HCT116 (cell line): Measurements from ENCODE around the gene CPED1. TPM values are rescaled to one million over a fixed set of nuclear protein-coding genes. Genes with fewer than 3 reads are reported as not detected.

Source experiments
- ATAC-seq: fragments of 200-7000 bp; cut with Tn5 transposase; 2 replicates; pipeline ENCODE4 v1.9.1; 2020; ENCODE audit warnings: mild to moderate bottlenecking, moderate library complexity
- BruUV-seq: library from RNA; stranded (reverse); fragments of 400-500 nt; replicated peaks from 2 replicates; lab custom pipeline; 2021; lab: Mats Ljungman, UMichigan
- CTCF ChIA-PET: fragments of 300-600 bp; sonication (Branson Sonifier 250); formaldehyde crosslinking; loops from one replicate; lab custom pipeline; 2021; ENCODE audit warnings: antibody characterized with exemption; lab: Charles Lee
- POLR2A ChIA-PET: fragments of 300-600, 350-600 bp; sonication (Branson Sonifier 250); formaldehyde crosslinking; loops from one replicate; lab custom pipeline; 2021; ENCODE audit warnings: antibody characterized with exemption; lab: Charles Lee
- RAD21 ChIA-PET, 2 experiments: fragments of 300-600 bp; sonication (Branson Sonifier 250); formaldehyde crosslinking; loops; one replicate each; lab custom pipeline; 2023; ENCODE audit warnings: low total read pairs in 2 of 2; ENCODE audit not compliant: uncharacterized antibody in 2 of 2, unreplicated experiment in 2 of 2, low non-redundant PET in 1 of 2; lab: Charles Lee
- DNase-seq: peaks from one replicate; pipeline ENCODE4 v3.0.0-alpha.2; 2010; ENCODE audit warnings: low read depth, low spot score
- H2AFZ ChIP-seq: fragments of 200-600 bp; shearing (Covaris generic), sonication (generic); 2 replicates; pipeline ENCODE4 v1.6.1; 2017; ENCODE audit warnings: low read depth, mixed run types, mixed read lengths, antibody characterized with exemption, low read length; ENCODE audit not compliant: poor library complexity, severe bottlenecking
- H3K27ac ChIP-seq: 2 replicates; pipeline ENCODE4 v1.5.1; 2012; ENCODE audit warnings: low read depth, low read length
- H3K27me3 ChIP-seq: fragments of 200-600 bp; sonication (generic); 2 replicates; pipeline ENCODE4 v1.6.1; 2016; ENCODE audit warnings: mixed run types, low read length, mixed read lengths; ENCODE audit not compliant: insufficient read depth
- H3K36me3 ChIP-seq, 2 experiments: fragments of 200-500 bp in 1 of 2; fragments of 200-600 bp in 1 of 2; sonication (Bioruptor generic) in 1 of 2; sonication (generic) in 1 of 2; 2 replicates each; pipeline versions ENCODE4 v1.5.1 to v1.6.1; 2014 to 2016; ENCODE audit warnings: low read length in 2 of 2, inconsistent platforms in 1 of 2, mixed read lengths in 1 of 2, mixed run types in 1 of 2; ENCODE audit not compliant: insufficient read depth in 2 of 2, control insufficient read depth in 1 of 2
- H3K4me1 ChIP-seq, 2 experiments: fragments of 200-600 bp in 1 of 2; sonication (generic) in 1 of 2; 2 replicates each; pipeline versions ENCODE4 v1.5.1 to v1.6.1; 2012 to 2017; ENCODE audit warnings: low read length in 2 of 2, inconsistent platforms in 1 of 2, mild to moderate bottlenecking in 1 of 2, mixed read lengths in 1 of 2, mixed run types in 1 of 2, moderate library complexity in 1 of 2; ENCODE audit not compliant: insufficient read depth in 2 of 2, control insufficient read depth in 1 of 2
- H3K4me2 ChIP-seq: fragments of 200-600 bp; sonication (generic); 2 replicates; pipeline ENCODE4 v1.6.1; 2017; ENCODE audit warnings: mixed run types, low read length, mixed read lengths
- H3K4me3 ChIP-seq, 2 experiments: fragments of 200-600 bp in 1 of 2; sonication (generic) in 1 of 2; replicated peaks in 1 of 2; 2 replicates each; pipeline ENCODE4 v1.5.1; 2011 to 2016; ENCODE audit warnings: low read length in 2 of 2, control low read depth in 1 of 2, low read depth in 1 of 2, mild to moderate bottlenecking in 1 of 2, mixed read lengths in 1 of 2, mixed run types in 1 of 2
- H3K79me2 ChIP-seq: fragments of 200-600 bp; sonication (generic); 2 replicates; pipeline ENCODE4 v1.6.1; 2017; ENCODE audit warnings: mild to moderate bottlenecking, mixed run types, low read length, moderate library complexity, mixed read lengths; ENCODE audit not compliant: insufficient read depth
- H3K9ac ChIP-seq: fragments of 200-600 bp; sonication (generic); 2 replicates; pipeline ENCODE4 v1.6.1; 2016; ENCODE audit warnings: low read length, mixed read lengths
- H3K9me2 ChIP-seq: fragments of 200-600 bp; sonication (generic), shearing (Covaris generic); 2 replicates; pipeline ENCODE4 v1.6.1; 2017; ENCODE audit warnings: mixed run types, mild to moderate bottlenecking, moderate library complexity; ENCODE audit not compliant: insufficient read depth
- H3K9me3 ChIP-seq, 2 experiments: fragments of 200-500 bp in 1 of 2; fragments of 200-600 bp in 1 of 2; sonication (Bioruptor generic) in 1 of 2; sonication (generic) in 1 of 2; 2 replicates each; pipeline ENCODE4 v1.6.1; 2014 to 2017; ENCODE audit warnings: low read length in 2 of 2, mixed read lengths in 2 of 2, inconsistent platforms in 1 of 2, low read depth in 1 of 2, mild to moderate bottlenecking in 1 of 2, mixed run types in 1 of 2, moderate library complexity in 1 of 2; ENCODE audit not compliant: control insufficient read depth in 1 of 2, insufficient read depth in 1 of 2
- H4K20me1 ChIP-seq: fragments of 200-600 bp; sonication (generic), shearing (Covaris generic); 2 replicates; pipeline ENCODE4 v1.6.1; 2017; ENCODE audit warnings: mixed run types, mild to moderate bottlenecking, moderate library complexity; ENCODE audit not compliant: insufficient read depth
- CBX3 ChIP-seq: IDR thresholded peaks from 2 replicates; pipeline ENCODE4 v1.6.1; 2012; ENCODE audit warnings: low read depth
- CEBPB ChIP-seq: IDR thresholded peaks from 2 replicates; pipeline ENCODE4 v1.6.1; 2012; ENCODE audit warnings: low read depth
- EGR1 ChIP-seq: IDR thresholded peaks from 2 replicates; pipeline ENCODE4 v1.6.1; 2012; ENCODE audit warnings: low read depth
- ELF1 ChIP-seq: IDR thresholded peaks from 2 replicates; pipeline ENCODE4 v1.6.1; 2012; ENCODE audit warnings: low read depth, borderline replicate concordance
- EZH2 ChIP-seq: fragments of 200-600 bp; sonication (generic); IDR thresholded peaks from 2 replicates; pipeline ENCODE4 v1.6.1; 2017; ENCODE audit warnings: antibody characterized with exemption, mixed run types
- EZH2phosphoT487 ChIP-seq: fragments of 200-600 bp; IDR thresholded peaks from 2 replicates; pipeline ENCODE4 v1.6.1; 2018; ENCODE audit warnings: antibody characterized with exemption, borderline replicate concordance
- FOSL1 ChIP-seq: IDR thresholded peaks from 2 replicates; pipeline ENCODE4 v1.6.1; 2012; ENCODE audit warnings: low read depth
- JUND ChIP-seq: IDR thresholded peaks from 2 replicates; pipeline ENCODE4 v1.6.1; 2012
- MAX ChIP-seq: IDR thresholded peaks from 2 replicates; pipeline ENCODE4 v1.6.1; 2012
- POLR2AphosphoS5 ChIP-seq: IDR thresholded peaks from 2 replicates; pipeline ENCODE4 v1.6.1; 2011; ENCODE audit warnings: mild to moderate bottlenecking, low read depth, low read length, moderate library complexity
- REST ChIP-seq: IDR thresholded peaks from 2 replicates; pipeline ENCODE4 v1.6.1; 2012; ENCODE audit warnings: low read depth
- SP1 ChIP-seq: IDR thresholded peaks from 2 replicates; pipeline ENCODE4 v1.6.1; 2012; ENCODE audit warnings: low read depth
- SRF ChIP-seq: IDR thresholded peaks from 2 replicates; pipeline ENCODE4 v1.6.1; 2012; ENCODE audit warnings: low read depth
- ZBTB33 ChIP-seq: IDR thresholded peaks from 2 replicates; pipeline ENCODE4 v1.6.1; 2011; ENCODE audit warnings: mild to moderate bottlenecking, low read length, moderate library complexity; ENCODE audit not compliant: insufficient replicate concordance; ENCODE audit errors: extremely low read depth
- ZFX ChIP-seq: fragments of 450-650 bp; IDR thresholded peaks from 2 replicates; pipeline ENCODE4 v1.6.1; 2017
- ZNF274 ChIP-seq: fragments of 200-500 bp; sonication (Bioruptor generic); IDR thresholded peaks from 2 replicates; pipeline ENCODE4 v1.6.1; 2014; ENCODE audit warnings: mild to moderate bottlenecking, low read depth, low read length, inconsistent platforms
- intact Hi-C: fragments of 100-400 bp; cut with micrococcal nuclease; formaldehyde crosslinking; loops from 2 replicates; pipeline ENCODE4 v1.10.0; 2022
- total RNA-seq: library from RNA; stranded (reverse); gene quantifications from one replicate; pipeline ENCODE4 v1.2.1, GENCODE V29; 2021; ENCODE audit not compliant: unreplicated experiment

CPED1 gene
- total RNA-seq, 1 experiment from 2014 or later: 1.2 TPM

- RAD21 ChIA-PET: no interaction called here
- POLR2A ChIA-PET: no interaction called here
- H2AFZ ChIP-seq: no peak overlapping the region
Measured at GRCh38 chr7:121049897-121050296, 61.4 kb downstream of the CPED1 start.

More at GRCh38 chr7:121049897-121050296, 61.4 kb downstream of the CPED1 start:
- Histone ChIP-seq H3K36me3 (no peaks in the 10 kb centered on the region), H3K27ac (no peak overlapping the region), H3K27me3 (no peaks in the 10 kb centered on the region), H4K20me1 (no peaks in the 10 kb centered on the region), H3K4me2 (no peak overlapping the region), H3K9me2 (no peaks in the 10 kb centered on the region), H3K9me3 (no peaks in the 10 kb centered on the region), H3K4me3 (no peak overlapping the region), H3K79me2 (no peaks in the 10 kb centered on the region), H3K4me1 (no peaks in the 10 kb centered on the region), H3K9ac (no peak overlapping the region)
- no TSS peak for BruUV-seq
- TF ChIP-seq CEBPB (no peak), ELF1 (no peak), ZBTB33 (no peak), SRF (no peak), SP1 (no peak), ZFX (no peak), MAX (no peak), POLR2AphosphoS5 (no peak), EGR1 (no peak), ZNF274 (no peak), EZH2 (no peak), JUND (no peak), CBX3 (no peak), EZH2phosphoT487 (no peak), REST (no peak), FOSL1 (no peak)
- ATAC-seq: no peak
- intact Hi-C loops: no loop called here
- DNase-seq: no peak
- CTCF ChIA-PET: no interaction called here
